Spinal cord (tissue), 10 donors: Measurements from ENCODE around the gene DENND5A. TPM values are rescaled to one million over a fixed set of nuclear protein-coding genes. Genes with fewer than 3 reads are reported as not detected.

ENCODE experiments used
- DNase-seq, 6 donors: peaks; one replicate each; pipeline versions ENCODE4 v3.0.0 to v3.0.0-alpha.2; 2013 to 2015; ENCODE audit warnings: low spot score in 6 of 6, low read depth in 4 of 6
- H3K27ac ChIP-seq: one replicate; pipeline ENCODE4 v1.5.1; 2013; ENCODE audit warnings: low read depth, low read length, control low read depth
- H3K27me3 ChIP-seq: one replicate; pipeline ENCODE4 v1.6.1; 2013; ENCODE audit warnings: low read length; ENCODE audit not compliant: control insufficient read depth, insufficient read depth
- H3K36me3 ChIP-seq: one replicate; pipeline ENCODE4 v1.6.1; 2013; ENCODE audit warnings: low read length; ENCODE audit not compliant: control insufficient read depth, insufficient read depth
- H3K4me1 ChIP-seq: one replicate; pipeline ENCODE4 v1.6.1; 2013; ENCODE audit warnings: low read length; ENCODE audit not compliant: control insufficient read depth, insufficient read depth
- H3K4me3 ChIP-seq: one replicate; pipeline ENCODE4 v1.5.1; 2013; ENCODE audit warnings: low read depth, low read length, control low read depth
- H3K9me3 ChIP-seq: one replicate; pipeline ENCODE4 v1.6.1; 2013; ENCODE audit warnings: low read length; ENCODE audit not compliant: control insufficient read depth, insufficient read depth
- WGBS: methylation state at CpG from one replicate; pipeline ENCODE4 v1.1.5; 2013; ENCODE audit warnings: missing lambda C conversion rate; ENCODE audit not compliant: insufficient coverage; 5-methylcytosine and 5-hydroxymethylcytosine counted together
- polyA plus RNA-seq, 2 donors: library from polyadenylated mRNA; unstranded; fragments of 120-200 nt; gene quantifications; one replicate each; pipeline ENCODE4 v1.2.1, GENCODE V29; 2013; ENCODE audit not compliant: insufficient read length in 2 of 2
- small RNA-seq: library from RNA; depleted of rRNA; stranded (forward); fragments of <200 nt; gene quantifications from one replicate; pipeline ENCODE3, GENCODE V24; 2014; ENCODE audit warnings: low replicate concordance
- total RNA-seq, 2 donors: library from RNA; depleted of rRNA in 1 of 2; stranded (reverse); fragments of 120-200 nt in 1 of 2; fragments of >200 nt in 1 of 2; gene quantifications; one replicate each; pipeline versions ENCODE4 v1.2.3 to v1.2.4, GENCODE V29; 2013 to 2014
- donor health status: healthy.

Gene DENND5A
- total and polyA plus RNA-seq, 4 donors, result 179 to 285 (median 183) TPM

DNA sequence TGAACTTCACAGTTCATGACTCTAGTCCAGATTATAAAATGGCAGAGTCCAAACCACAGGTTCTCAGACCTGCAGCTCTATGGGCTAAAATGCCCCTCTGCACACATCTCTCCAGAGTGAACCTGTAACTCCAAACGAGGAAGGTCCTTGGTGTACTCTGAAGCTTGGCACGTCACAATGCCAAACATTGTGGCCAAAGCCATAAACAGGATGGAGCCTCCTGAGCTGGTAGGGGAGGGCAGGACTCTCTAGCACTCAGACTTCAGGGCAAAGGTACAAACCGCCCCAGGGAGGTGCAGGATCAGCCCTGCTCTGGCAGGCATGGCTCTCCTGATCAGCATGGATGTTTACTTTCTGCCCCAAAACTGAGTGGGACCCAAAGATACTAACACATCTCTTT is 176.1 kb downstream of the DENND5A start:
- 76% methylated on average over 3 of the region's 3 CpGs for WGBS
- no peaks in the 10 kb centered on the region for H3K36me3 ChIP-seq
- no peaks in the 10 kb centered on the region for H3K9me3 ChIP-seq
- H3K27ac ChIP-seq, result no peak overlapping the region
- peaks cover 31% of the 10 kb centered on the region for H3K4me1 ChIP-seq
- no peak for DNase-seq
- H3K4me3 ChIP-seq, result no peak overlapping the region
- H3K27me3 ChIP-seq, result peaks cover 4% of the 10 kb centered on the region

Small RNAs within 50 kb of the gene (small RNA-seq; reads per million reads assigned to genes)
- gene MIR5691 (not detected), gene RF00017 (not detected)

Other genes starting within 250 kb of the DENND5A start
- gene SCUBE2, start 173.8 kb downstream of the DENND5A start, total RNA-seq, result 10 to 100 TPM; 15.9 to 21.4 TPM
- gene SCUBE2, start 173.8 kb downstream of the DENND5A start, polyA plus RNA-seq, result 10 to 100 TPM; 23.9 to 29.4 TPM
- gene TMEM41B, start 49.2 kb upstream of the DENND5A start, total RNA-seq, result 10 to 100 TPM; 35.7 to 76.8 TPM
- gene TMEM41B, start 49.2 kb upstream of the DENND5A start, polyA plus RNA-seq, result 10 to 100 TPM; 36.2 to 38.6 TPM
- gene IPO7, start 119.3 kb upstream of the DENND5A start, total RNA-seq, result 100 to 1,000 TPM in 1 of 2 donors, 10 to 100 TPM in 1; 92.4 to 181 TPM
- gene IPO7, start 119.3 kb upstream of the DENND5A start, polyA plus RNA-seq, result 100 to 1,000 TPM in 1 of 2 donors, 10 to 100 TPM in 1; 75.6 to 111 TPM
- gene ZNF143, start 195.7 kb upstream of the DENND5A start, total RNA-seq, result 10 to 100 TPM; 27.2 to 30.3 TPM
- 10 to 100 TPM; 17.4 to 18.4 TPM for gene ZNF143, start 195.7 kb upstream of the DENND5A start, polyA plus RNA-seq